ENCODE results near the gene PALLD.
"Not testable (repeated sequence)": the region's sequence is repeated elsewhere in the genome, so short reads cannot be mapped to it uniquely, and the experiment has no call there.

Gene PALLD

DNA sequence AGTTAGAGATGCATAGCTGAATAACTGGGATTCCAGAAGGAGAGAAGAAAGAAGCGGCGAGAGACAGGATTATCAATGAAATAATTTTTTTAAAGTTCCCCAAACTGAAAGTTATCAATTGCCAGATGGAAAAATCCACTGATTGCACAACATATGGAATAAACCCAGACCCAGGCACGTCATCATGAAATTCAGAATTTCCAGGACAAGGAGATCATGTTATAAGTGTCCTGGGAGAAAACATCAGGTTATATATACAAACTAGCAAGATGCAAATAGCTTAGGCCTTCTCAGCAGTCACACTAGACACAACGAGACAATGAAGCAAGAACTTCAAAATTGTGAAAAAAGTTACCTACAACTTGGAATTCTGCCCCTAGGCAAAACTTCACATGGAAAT lies 200.0 kb downstream of the PALLD start:
- DNase-seq (ENCODE audit: low read depth), result no peak
- TF ChIP-seq, protein P1, sequence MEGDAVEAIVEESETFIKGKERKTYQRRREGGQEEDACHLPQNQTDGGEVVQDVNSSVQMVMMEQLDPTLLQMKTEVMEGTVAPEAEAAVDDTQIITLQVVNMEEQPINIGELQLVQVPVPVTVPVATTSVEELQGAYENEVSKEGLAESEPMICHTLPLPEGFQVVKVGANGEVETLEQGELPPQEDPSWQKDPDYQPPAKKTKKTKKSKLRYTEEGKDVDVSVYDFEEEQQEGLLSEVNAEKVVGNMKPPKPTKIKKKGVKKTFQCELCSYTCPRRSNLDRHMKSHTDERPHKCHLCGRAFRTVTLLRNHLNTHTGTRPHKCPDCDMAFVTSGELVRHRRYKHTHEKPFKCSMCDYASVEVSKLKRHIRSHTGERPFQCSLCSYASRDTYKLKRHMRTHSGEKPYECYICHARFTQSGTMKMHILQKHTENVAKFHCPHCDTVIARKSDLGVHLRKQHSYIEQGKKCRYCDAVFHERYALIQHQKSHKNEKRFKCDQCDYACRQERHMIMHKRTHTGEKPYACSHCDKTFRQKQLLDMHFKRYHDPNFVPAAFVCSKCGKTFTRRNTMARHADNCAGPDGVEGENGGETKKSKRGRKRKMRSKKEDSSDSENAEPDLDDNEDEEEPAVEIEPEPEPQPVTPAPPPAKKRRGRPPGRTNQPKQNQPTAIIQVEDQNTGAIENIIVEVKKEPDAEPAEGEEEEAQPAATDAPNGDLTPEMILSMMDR (conservative IDR thresholded peaks at IDR 0.05; ENCODE audit: low read length), result no peak
- H3K4me3 ChIP-seq (ENCODE audit: low read length), result no peak overlapping the region

DNA sequence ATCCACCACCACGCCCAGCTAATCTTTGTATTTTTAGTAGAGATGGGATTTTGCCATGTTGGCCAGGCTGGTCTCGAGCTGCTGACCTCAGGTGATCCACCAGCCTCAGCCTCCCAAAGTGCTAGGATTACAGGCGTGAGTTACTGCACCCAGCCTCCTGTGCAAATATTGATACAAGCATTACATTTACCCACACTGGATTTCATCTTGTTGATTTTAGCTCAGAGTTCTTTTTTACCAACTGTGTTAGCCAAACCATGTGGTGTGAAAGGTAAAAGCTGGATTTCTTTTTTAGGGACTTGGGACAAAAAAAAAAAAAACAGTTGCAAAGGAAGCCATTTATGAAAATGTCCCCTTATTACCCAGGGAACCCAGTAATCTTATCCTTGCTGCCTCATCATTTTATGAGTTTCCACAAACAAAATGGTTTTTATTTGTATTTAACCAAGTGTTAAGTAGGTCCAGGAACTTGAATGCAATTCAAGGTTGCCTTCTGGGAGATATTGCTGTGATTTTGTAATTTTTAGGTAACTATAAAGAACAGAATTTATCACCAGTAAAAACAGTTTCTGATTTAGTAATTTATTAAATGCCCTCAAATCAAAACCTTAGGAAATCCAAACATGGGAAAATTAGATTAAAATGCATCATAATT lies 202.5 kb downstream of the PALLD start:
- TF ChIP-seq, protein P1 (conservative IDR thresholded peaks at IDR 0.05; ENCODE audit: low read length), result no peak
- H3K4me3 ChIP-seq (ENCODE audit: low read length), result no peak overlapping the region
- DNase-seq (ENCODE audit: low read depth), result no peak

DNA sequence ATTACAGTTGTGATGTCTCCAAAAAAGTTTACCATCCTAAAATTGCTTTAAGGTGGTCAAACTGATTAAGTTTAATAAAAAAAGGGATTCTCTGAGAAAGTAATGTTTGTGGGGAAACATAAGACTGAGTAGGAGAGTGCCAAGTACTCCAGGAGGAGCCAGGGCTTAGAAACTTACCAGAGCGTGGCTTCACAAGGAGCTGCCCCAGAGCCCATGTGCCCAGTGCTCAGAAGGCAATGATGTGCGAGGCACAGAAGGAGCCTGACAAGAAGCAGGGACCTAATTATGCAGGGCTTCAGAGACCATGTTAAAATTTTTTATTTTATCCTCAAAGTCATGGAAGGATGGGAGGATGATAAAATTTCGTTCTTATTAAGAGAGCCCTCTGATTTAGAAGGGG lies 204.2 kb downstream of the PALLD start:
- DNase-seq (ENCODE audit: low read depth), result no peak
- no peak overlapping the region for H3K4me3 ChIP-seq (ENCODE audit: low read length)
- TF ChIP-seq, protein P1 (conservative IDR thresholded peaks at IDR 0.05; ENCODE audit: low read length), result no peak

DNA sequence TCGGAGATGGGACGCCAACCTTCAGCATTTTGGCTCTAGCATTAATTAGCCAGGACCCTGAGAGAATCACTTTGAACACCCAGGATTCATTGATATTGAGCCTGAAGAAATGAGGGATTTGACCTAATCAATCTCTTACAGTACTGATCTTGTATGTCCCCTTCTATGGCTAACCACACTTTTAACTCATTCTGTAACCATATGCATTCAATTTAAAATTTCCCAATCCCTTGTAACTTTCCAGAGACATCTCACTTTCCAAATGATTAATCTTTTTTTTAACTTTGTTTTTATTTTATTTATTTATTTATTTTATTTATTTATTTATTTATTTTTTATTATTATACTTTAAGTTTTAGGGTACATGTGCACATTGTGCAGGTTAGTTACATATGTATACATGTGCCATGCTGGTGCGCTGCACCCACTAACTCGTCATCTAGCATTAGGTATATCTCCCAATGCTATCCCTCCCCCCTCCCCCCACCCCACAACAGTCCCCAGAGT lies 205.8 kb downstream of the PALLD start:
- DNase-seq (ENCODE audit: low read depth); H3K4me3 ChIP-seq (ENCODE audit: low read length): not testable (repeated sequence)

DNA sequence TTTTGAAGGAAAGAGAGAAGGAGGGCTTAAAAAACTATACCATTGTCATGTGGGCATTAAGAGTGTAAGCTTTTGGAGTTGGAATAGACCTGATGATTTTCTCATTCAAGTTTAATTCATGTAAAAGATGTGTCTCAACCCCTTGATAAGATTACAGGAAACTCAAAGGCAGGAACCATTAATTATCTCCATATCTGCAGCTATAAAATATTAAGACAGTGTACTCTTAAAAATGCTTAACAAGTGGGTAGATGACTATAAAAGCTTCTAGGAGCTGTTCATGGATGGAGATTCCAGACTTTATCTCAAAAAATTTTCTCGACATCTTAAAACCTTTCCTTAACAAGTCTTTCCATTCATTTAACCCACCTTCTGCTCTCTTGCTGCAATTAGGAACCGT lies 208.3 kb downstream of the PALLD start:
- H3K4me3 ChIP-seq (ENCODE audit: low read length), result no peak overlapping the region
- TF ChIP-seq, protein P1 (conservative IDR thresholded peaks at IDR 0.05; ENCODE audit: low read length), result no peak
- no peak for DNase-seq (ENCODE audit: low read depth)

DNA sequence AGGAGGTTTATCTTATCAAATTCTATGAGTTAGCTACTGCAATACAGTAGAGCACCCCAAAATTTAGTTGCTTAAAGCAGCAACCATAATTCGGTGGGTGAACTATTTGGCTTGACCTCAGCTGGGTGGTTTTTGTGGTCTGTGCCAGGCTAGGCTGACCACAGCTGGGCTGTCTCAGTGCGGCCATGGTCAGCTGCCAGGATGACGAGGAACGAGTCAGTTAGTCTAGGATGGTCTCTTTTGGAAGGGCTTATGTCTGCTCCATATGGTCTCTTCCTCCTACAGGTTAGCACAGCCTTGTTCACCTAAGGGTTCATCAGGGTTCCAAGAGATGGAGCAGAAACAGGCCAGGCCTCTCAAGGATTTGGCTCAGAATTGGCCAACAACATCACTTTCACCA lies 210.4 kb downstream of the PALLD start:
- no peak for DNase-seq (ENCODE audit: low read depth)
- no peak overlapping the region for H3K4me3 ChIP-seq (ENCODE audit: low read length)
- TF ChIP-seq, protein P1 (conservative IDR thresholded peaks at IDR 0.05; ENCODE audit: low read length), result no peak

DNA sequence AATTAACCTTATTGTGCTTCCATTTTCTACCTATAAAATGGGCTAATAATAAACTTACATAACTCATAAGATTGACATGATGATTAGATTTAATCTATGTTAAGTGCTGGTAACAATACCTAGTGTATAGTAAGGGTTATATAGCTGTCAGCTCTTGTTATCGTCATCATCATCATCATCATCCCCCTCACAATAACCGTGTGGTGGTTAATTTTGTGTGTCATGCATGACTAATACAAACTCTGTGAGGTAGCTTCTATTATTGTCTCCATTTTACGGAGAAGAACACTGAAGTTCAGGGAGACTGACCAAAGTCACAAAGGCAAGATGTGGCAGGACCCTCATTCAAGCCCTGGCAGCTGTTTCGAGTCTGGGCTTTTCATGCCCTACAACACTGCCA lies 211.3 kb downstream of the PALLD start:
- TF ChIP-seq, protein P1 (conservative IDR thresholded peaks at IDR 0.05; ENCODE audit: low read length), result no peak
- H3K4me3 ChIP-seq (ENCODE audit: low read length), result no peak overlapping the region
- DNase-seq (ENCODE audit: low read depth), result no peak

All from AG10803 (cell line).